NCI-H526 (cell line): ENCODE measurements around the gene ADARB1.

Source experiments
- DNase-seq, 2 experiments: peaks; one replicate each; lab custom pipeline; 2025; lab: John Stamatoyannopoulos, UW

ADARB1 gene

GRCh38 chr21:45075596-45076244 lies 1.3 kb downstream of the ADARB1 start:
- DNase-seq, result no peak

GRCh38 chr21:45076245-45076711 lies 1.9 kb downstream of the ADARB1 start:
- DNase-seq, result peak in 1 of 2 experiments; percentile 11

GRCh38 chr21:45078371-45078770 lies 4.0 kb downstream of the ADARB1 start:
- no peak for DNase-seq

- no peak for DNase-seq
These were observed 4.5 kb downstream of the ADARB1 start for GRCh38 chr21:45078877-45079281.

- DNase-seq, result no peak
These were observed 5.0 kb downstream of the ADARB1 start for GRCh38 chr21:45079351-45079750.

- DNase-seq, result no peak
These were observed 5.9 kb downstream of the ADARB1 start for GRCh38 chr21:45080232-45080631.

GRCh38 chr21:45080639-45081414 lies 6.4 kb downstream of the ADARB1 start:
- peak; percentile 14 to 45 for DNase-seq

GRCh38 chr21:45081636-45082035 lies 7.3 kb downstream of the ADARB1 start:
- DNase-seq, result no peak

- no peak for DNase-seq
These were observed 8.4 kb downstream of the ADARB1 start for GRCh38 chr21:45082736-45083135.

- DNase-seq, result no peak
These were observed 9.7 kb downstream of the ADARB1 start for GRCh38 chr21:45084121-45084520.

GRCh38 chr21:45084881-45085536 lies 10.6 kb downstream of the ADARB1 start:
- no peak for DNase-seq

GRCh38 chr21:45085700-45086099 lies 11.3 kb downstream of the ADARB1 start:
- no peak for DNase-seq

GRCh38 chr21:45086337-45086958 lies 12.1 kb downstream of the ADARB1 start:
- no peak for DNase-seq

GRCh38 chr21:45087022-45087823 lies 12.8 kb downstream of the ADARB1 start:
- DNase-seq, result no peak

- no peak for DNase-seq
These were observed 13.7 kb downstream of the ADARB1 start for GRCh38 chr21:45088116-45088515.

- DNase-seq, result no peak
These were observed 14.3 kb downstream of the ADARB1 start for GRCh38 chr21:45088729-45089128.

- DNase-seq, result no peak
These were observed 15.6 kb downstream of the ADARB1 start for GRCh38 chr21:45089964-45090363.

GRCh38 chr21:45090966-45091365 lies 16.6 kb downstream of the ADARB1 start:
- no peak for DNase-seq

- no peak for DNase-seq
These were observed 17.4 kb downstream of the ADARB1 start for GRCh38 chr21:45091550-45092322.

GRCh38 chr21:45093035-45093532 lies 18.7 kb downstream of the ADARB1 start:
- no peak for DNase-seq

- DNase-seq, result no peak
These were observed 20.0 kb downstream of the ADARB1 start for GRCh38 chr21:45094412-45094811.
